AG04449 (cell line): Measurements from ENCODE around the gene NUCB1.
"Not testable (repeated sequence)": the region's sequence is repeated elsewhere in the genome, so short reads cannot be mapped to it uniquely, and the experiment has no call there.

ENCODE experiments used
- CTCF ChIA-PET: fragments of 350-600 bp; formaldehyde crosslinking; extraction: SDS; loops from one replicate; lab custom pipeline; 2021; ENCODE audit warnings: antibody characterized with exemption; lab: Yijun Ruan, JAX
- POLR2A ChIA-PET: fragments of 400-600, 350-600 bp; formaldehyde crosslinking; extraction: SDS; loops from one replicate; lab custom pipeline; 2020; ENCODE audit warnings: antibody characterized with exemption, inconsistent platforms; lab: Yijun Ruan, JAX
- DNase-seq: peaks from one replicate; pipeline ENCODE4 v3.0.0-alpha.2; 2010; ENCODE audit warnings: low read depth, low spot score
- H3K4me3 ChIP-seq: 2 replicates; pipeline ENCODE4 v1.5.1; 2011; ENCODE audit warnings: low read depth, mild to moderate bottlenecking, control low read depth, low read length
- CTCF ChIP-seq: IDR thresholded peaks from one replicate; pipeline ENCODE4 v1.5.1; 2011; ENCODE audit warnings: mild to moderate bottlenecking, moderate library complexity, low read length, control low read depth, inconsistent platforms; ENCODE audit not compliant: insufficient read depth; ENCODE audit errors: missing control alignments

The NUCB1 gene

DNA sequence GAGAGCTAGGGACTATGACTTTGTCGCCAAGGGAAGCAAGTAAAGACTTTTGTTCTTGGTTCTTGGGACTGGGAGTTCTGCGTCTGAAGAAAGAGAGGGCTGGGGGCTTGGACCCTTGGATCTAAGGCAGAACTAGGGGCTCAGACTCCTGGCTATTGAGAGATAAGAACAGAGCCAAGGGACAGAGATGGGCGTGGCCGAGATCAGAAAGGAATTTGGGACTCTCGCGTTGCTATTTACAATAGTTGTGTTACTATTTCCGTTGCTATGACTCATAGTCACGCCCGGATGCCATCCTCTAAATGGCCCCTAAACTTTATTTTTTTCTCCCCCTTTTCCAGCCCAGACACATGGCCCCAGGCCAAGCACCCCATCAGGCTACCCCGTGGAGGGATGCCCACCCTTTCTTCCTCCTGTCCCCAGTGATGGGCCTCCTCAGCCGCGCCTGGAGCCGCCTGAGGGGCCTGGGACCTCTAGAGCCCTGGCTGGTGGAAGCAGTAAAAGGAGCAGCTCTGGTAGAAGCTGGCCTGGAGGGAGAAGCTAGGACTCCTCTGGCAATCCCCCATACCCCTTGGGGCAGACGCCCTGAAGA, 27.1 kb upstream of the NUCB1 start:
- ChIA-PET CTCF (interaction anchor here (1.3 to 2.4 kb wide), 4 partner anchors 31 to 120 kb away, joined by 4 to 8 read pairs (median 6); partner anchors contain the start of genes GYS1 and RUVBL2), POLR2A (interaction anchor here (1.0 to 8.1 kb wide), 11 partner anchors 27 to 120 kb away, joined by 3 to 119 read pairs (median 8); partner anchors contain the start of genes BAX, FTL, GYS1 and HSD17B14)
- H3K4me3 ChIP-seq = peak overlapping the region; percentile 100
- TF ChIP-seq CTCF = no peak
- DNase-seq = peak; percentile 80

DNA sequence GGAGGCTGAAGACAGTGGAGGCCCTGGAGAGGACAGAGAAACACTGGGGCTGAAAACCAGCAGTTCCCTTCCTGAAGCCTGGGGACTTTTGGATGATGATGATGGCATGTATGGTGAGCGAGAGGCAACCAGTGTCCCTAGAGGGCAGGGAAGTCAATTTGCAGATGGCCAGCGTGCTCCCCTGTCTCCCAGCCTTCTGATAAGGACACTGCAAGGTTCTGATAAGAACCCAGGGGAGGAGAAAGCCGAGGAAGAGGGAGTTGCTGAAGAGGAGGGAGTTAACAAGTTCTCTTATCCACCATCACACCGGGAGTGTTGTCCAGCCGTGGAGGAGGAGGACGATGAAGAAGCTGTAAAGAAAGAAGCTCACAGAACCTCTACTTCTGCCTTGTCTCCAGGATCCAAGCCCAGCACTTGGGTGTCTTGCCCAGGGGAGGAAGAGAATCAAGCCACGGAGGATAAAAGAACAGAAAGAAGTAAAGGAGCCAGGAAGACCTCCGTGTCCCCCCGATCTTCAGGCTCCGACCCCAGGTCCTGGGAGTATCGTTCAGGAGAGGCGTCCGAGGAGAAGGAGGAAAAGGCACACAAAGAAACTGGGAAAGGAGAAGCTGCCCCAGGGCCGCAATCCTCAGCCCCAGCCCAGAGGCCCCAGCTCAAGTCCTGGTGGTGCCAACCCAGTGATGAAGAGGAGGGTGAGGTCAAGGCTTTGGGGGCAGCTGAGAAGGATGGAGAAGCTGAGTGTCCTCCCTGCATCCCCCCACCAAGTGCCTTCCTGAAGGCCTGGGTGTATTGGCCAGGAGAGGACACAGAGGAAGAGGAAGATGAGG, 26.4 kb upstream of the NUCB1 start:
- ChIA-PET POLR2A (interaction anchor here (0.9 to 8.1 kb wide), 15 partner anchors 17 to 153 kb away, joined by 3 to 119 read pairs (median 5); partner anchors contain the start of genes BAX, FTL, HSD17B14 and NUCB1), CTCF (interaction anchor here (1.1 to 2.4 kb wide), 7 partner anchors 30 to 120 kb away, joined by 3 to 8 read pairs (median 4); partner anchors contain the start of genes GYS1 and RUVBL2)
- DNase-seq = no peak

GRCh38 chr19:48874303-48875135, 25.6 kb upstream of the NUCB1 start:
- peak overlapping the region; percentile 100 for H3K4me3 ChIP-seq
- ChIA-PET CTCF (interaction anchor here (0.6 to 2.4 kb wide), 7 partner anchors 31 to 119 kb away, joined by 3 to 8 read pairs (median 4); partner anchors contain the start of genes GYS1 and RUVBL2), POLR2A (interaction anchor here (0.9 to 8.1 kb wide), 15 partner anchors 18 to 154 kb away, joined by 3 to 119 read pairs (median 5); partner anchors contain the start of genes BAX, FTL, NUCB1 and RUVBL2)
- no peak for DNase-seq
- TF ChIP-seq CTCF = no peak

More for the DNA sequence above, 26.4 kb upstream of the NUCB1 start:
- TF ChIP-seq CTCF = no peak
- peak overlapping the region; percentile 100 for H3K4me3 ChIP-seq

DNA sequence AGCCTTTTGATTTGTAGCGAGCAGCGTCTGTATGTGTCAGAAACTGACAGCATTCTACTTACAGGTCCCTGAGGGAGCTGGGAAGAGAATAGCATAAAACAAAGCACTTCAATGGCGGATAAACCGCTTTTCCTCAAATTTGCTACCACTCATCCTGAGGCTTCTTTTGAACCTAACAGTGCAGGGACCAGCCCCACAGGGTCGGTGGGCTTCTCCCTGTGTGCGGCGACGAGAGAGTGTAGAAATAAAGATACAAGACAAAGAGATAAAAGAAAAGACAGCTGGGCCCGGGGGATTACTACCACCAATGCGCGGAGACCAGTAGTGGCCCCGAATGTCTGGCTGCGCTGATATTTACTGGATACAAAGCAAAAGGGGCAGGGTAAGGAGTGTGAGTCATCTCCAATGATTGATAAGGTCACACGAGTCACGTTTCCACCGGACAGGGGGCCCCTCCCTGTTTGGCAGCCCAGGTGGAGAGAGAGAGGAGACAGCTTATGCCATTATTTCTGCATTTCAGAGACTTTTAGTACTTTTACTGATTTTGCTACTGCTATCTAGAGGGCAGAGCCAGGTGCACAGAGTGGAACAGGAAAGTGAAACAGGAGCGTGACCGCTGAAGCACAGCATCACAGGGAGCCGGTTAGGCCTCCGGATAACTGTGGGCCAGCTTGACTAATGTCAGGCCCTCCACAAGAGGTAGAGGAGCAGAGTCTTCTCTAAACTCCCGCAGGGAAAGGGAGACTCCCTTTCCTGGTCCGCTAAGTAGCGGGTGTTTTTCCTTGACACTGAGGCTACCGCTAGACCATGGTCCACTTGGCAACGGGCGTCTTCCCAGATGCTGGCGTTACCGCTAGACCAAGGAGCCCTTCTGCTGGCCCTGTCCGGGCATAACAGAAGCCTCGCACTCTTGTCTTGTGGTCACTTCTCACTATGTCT, 23.8 kb upstream of the NUCB1 start:
- peak overlapping the region; percentile 100 for H3K4me3 ChIP-seq
- POLR2A ChIA-PET = interaction anchor here (0.6 to 8.1 kb wide), 5 partner anchors 24 to 92 kb away, joined by 3 to 119 read pairs (median 14); partner anchors contain the start of genes BAX, FTL and NUCB1
- DNase-seq = not testable (repeated sequence)
- CTCF ChIA-PET = interaction anchor here (0.6 to 2.1 kb wide), 2 partner anchors 94 to 616 kb away, joined by 3 to 9 read pairs; no protein-coding TSS in a partner anchor

GRCh38 chr19:48877855-48878195, 22.3 kb upstream of the NUCB1 start:
- ChIA-PET POLR2A (interaction anchor here (0.7 to 8.1 kb wide), 3 partner anchors 86 to 797 kb away, joined by 7 to 119 read pairs (median 8); partner anchors contain the start of gene FTL), CTCF (interaction anchor here (4.3 kb wide), 1 partner anchor 93 kb away, joined by 24 read pairs; no protein-coding TSS in a partner anchor)
- TF ChIP-seq CTCF = no peak
- H3K4me3 ChIP-seq = no peak overlapping the region
- no peak for DNase-seq
